Lung (tissue), 12 donors: Measurements from ENCODE around the gene CDH11. TPM values are rescaled to one million over a fixed set of nuclear protein-coding genes. Genes with fewer than 3 reads are reported as not detected.

Source experiments
- ATAC-seq: fragments of 200-7000 bp; cut with Tn5 transposase; one replicate; pipeline ENCODE4 v1.9.1; 2020; ENCODE audit warnings: moderate number of reproducible peaks; ENCODE audit not compliant: insufficient read depth, low FRiP score
- DNase-seq, 3 donors: peaks; one replicate each; pipeline ENCODE4 v3.0.0-alpha.2; 2013 to 2017
- H3K27ac ChIP-seq, 2 donors: one replicate each; pipeline ENCODE4 v1.5.1; 2013; ENCODE audit warnings: mild to moderate bottlenecking in 2 of 2, moderate library complexity in 2 of 2, control low read depth in 1 of 2, inconsistent platforms in 1 of 2, low read depth in 1 of 2, low read length in 1 of 2
- H3K27me3 ChIP-seq, 3 donors: one replicate each; pipeline ENCODE4 v1.5.1; 2013; ENCODE audit warnings: low read length in 2 of 3; ENCODE audit not compliant: control insufficient read depth in 3 of 3, insufficient read depth in 3 of 3
- H3K36me3 ChIP-seq, 4 donors: one replicate each; pipeline ENCODE4 v1.5.1; 2013; ENCODE audit warnings: low read length in 4 of 4, mild to moderate bottlenecking in 1 of 4, moderate library complexity in 1 of 4; ENCODE audit not compliant: control insufficient read depth in 4 of 4, insufficient read depth in 4 of 4
- H3K4me1 ChIP-seq, 5 donors: one replicate each; pipeline ENCODE4 v1.5.1; 2013; ENCODE audit warnings: low read length in 5 of 5, mild to moderate bottlenecking in 2 of 5, moderate library complexity in 1 of 5; ENCODE audit not compliant: control insufficient read depth in 5 of 5, insufficient read depth in 5 of 5
- H3K4me3 ChIP-seq: one replicate; pipeline ENCODE4 v1.5.1; 2013; ENCODE audit warnings: mild to moderate bottlenecking, control low read depth, moderate library complexity
- H3K9ac ChIP-seq, 2 donors: one replicate each; pipeline ENCODE4 v1.5.1; 2013; ENCODE audit warnings: low read length in 2 of 2, control low read depth in 1 of 2; ENCODE audit not compliant: insufficient read depth in 1 of 2
- H3K9me3 ChIP-seq, 4 donors: one replicate each; pipeline ENCODE4 v1.5.1; 2013; ENCODE audit warnings: low read length in 3 of 4, mild to moderate bottlenecking in 1 of 4, moderate library complexity in 1 of 4; ENCODE audit not compliant: control insufficient read depth in 4 of 4, insufficient read depth in 3 of 4
- CTCF ChIP-seq: IDR thresholded peaks from 2 replicates; pipeline ENCODE4 v1.5.1; 2012; ENCODE audit warnings: mild to moderate bottlenecking; ENCODE audit errors: control extremely low read depth, extremely low read depth
- WGBS, 2 donors: extraction: QIAGEN DNeasy Blood & Tissue Kit; methylation state at CpG; one replicate each; pipeline ENCODE4 v1.1.7; 2013; 5-methylcytosine and 5-hydroxymethylcytosine counted together
- polyA plus RNA-seq, 2 donors: library from polyadenylated mRNA; stranded (reverse); fragments of 200-250 nt; gene quantifications; one replicate each; pipeline ENCODE4 v1.2.1, GENCODE V29; 2013
- total RNA-seq, 2 donors: library from RNA; depleted of rRNA in 1 of 2; stranded (reverse); fragments of >200 nt in 1 of 2; gene quantifications; one replicate each; pipeline ENCODE4 v1.2.1, GENCODE V29; 2014 to 2021
- donor health status: control.
- donor health status: control.
- donor health status: Bipolar disorder and iron deficiency.
- donor health status: healthy.
- donor health status: DM: yes; HTN: yes; CAD: no.

Gene CDH11
- total and polyA plus RNA-seq, 4 donors = 7.1 to 236 (median 94.7) TPM

GRCh38 chr16:65114527-65114926 lies 7.3 kb downstream of the CDH11 start:
- H3K4me3 ChIP-seq = no peak overlapping the region
- peaks cover 0 to 54% (median 21%) of the 10 kb centered on the region in 4 donors for H3K36me3 ChIP-seq
- H3K4me1 ChIP-seq = peaks cover 0 to 60% (median 0%) of the 10 kb centered on the region in 5 donors
- no peak overlapping the region for H3K27ac ChIP-seq
- H3K9ac ChIP-seq = no peak overlapping the region
- no peaks in the 10 kb centered on the region for H3K9me3 ChIP-seq
- DNase-seq (no peak), ATAC-seq (no peak)
- peaks cover 0 to 5% (median 0%) of the 10 kb centered on the region in 3 donors for H3K27me3 ChIP-seq
- 82 to 89% methylated on average over 9 of the region's 9 CpGs for WGBS, 2 donors
- TF ChIP-seq CTCF = no peak

- DNase-seq (no peak), ATAC-seq (no peak)
- Histone ChIP-seq H3K4me1 (peaks cover 0 to 60% (median 0%) of the 10 kb centered on the region in 5 donors), H3K36me3 (peaks cover 0 to 49% (median 18%) of the 10 kb centered on the region in 4 donors), H3K27me3 (no peaks in the 10 kb centered on the region), H3K4me3 (no peak overlapping the region), H3K9me3 (no peaks in the 10 kb centered on the region), H3K9ac (no peak overlapping the region), H3K27ac (no peak overlapping the region)
- TF ChIP-seq CTCF = no peak
- 86 to 92% methylated on average over 5 of the region's 5 CpGs for WGBS, 2 donors
These were observed 8.4 kb downstream of the CDH11 start for GRCh38 chr16:65113441-65113840.

GRCh38 chr16:65111306-65111705 lies 10.6 kb downstream of the CDH11 start:
- Histone ChIP-seq H3K27ac (no peak overlapping the region), H3K36me3 (peaks cover 0 to 52% (median 25%) of the 10 kb centered on the region in 4 donors), H3K4me1 (peaks cover 0 to 46% (median 0%) of the 10 kb centered on the region in 5 donors), H3K4me3 (no peak overlapping the region), H3K9ac (no peak overlapping the region), H3K9me3 (peaks cover 0 to 2% (median 0%) of the 10 kb centered on the region in 4 donors), H3K27me3 (no peaks in the 10 kb centered on the region)
- no peak for TF ChIP-seq CTCF
- 85% methylated on average over 5 of the region's 5 CpGs for WGBS, 2 donors
- ATAC-seq = no peak
- no peak for DNase-seq

GRCh38 chr16:65106757-65107156 lies 15.1 kb downstream of the CDH11 start:
- Histone ChIP-seq H3K4me1 (peaks cover 0 to 45% (median 3%) of the 10 kb centered on the region in 5 donors), H3K27ac (no peak overlapping the region), H3K4me3 (no peak overlapping the region), H3K9ac (no peak overlapping the region), H3K27me3 (no peaks in the 10 kb centered on the region), H3K36me3 (peaks cover 0 to 32% (median 13%) of the 10 kb centered on the region in 4 donors), H3K9me3 (peaks cover 0 to 2% (median 0%) of the 10 kb centered on the region in 4 donors)
- ATAC-seq (no peak), DNase-seq (no peak)
- no peak for TF ChIP-seq CTCF
- 80 to 92% methylated on average over 3 of the region's 3 CpGs for WGBS, 2 donors
